Mesendoderm (in vitro differentiated cells): ENCODE results near the gene SOX18.
"Not testable (repeated sequence)": the region's sequence is repeated elsewhere in the genome, so short reads cannot be mapped to it uniquely, and the experiment has no call there.

Experiments
- DNase-seq: peaks from one replicate; pipeline ENCODE4 v3.0.0; 2013
- H2AK5ac ChIP-seq: 2 replicates; pipeline ENCODE4 v1.6.1; 2013; ENCODE audit warnings: low read length, inconsistent platforms
- H2BK120ac ChIP-seq: 2 replicates; pipeline ENCODE4 v1.6.1; 2013; ENCODE audit warnings: low read depth, mild to moderate bottlenecking, low read length, moderate library complexity, mixed read lengths
- H2BK15ac ChIP-seq: replicated peaks from 2 replicates; pipeline ENCODE4 v1.6.1; 2013; ENCODE audit warnings: low read depth, mild to moderate bottlenecking, moderate library complexity
- H2BK5ac ChIP-seq: 2 replicates; pipeline ENCODE4 v1.6.1; 2013; ENCODE audit warnings: low read length, inconsistent platforms
- H3K18ac ChIP-seq: 2 replicates; pipeline ENCODE4 v1.6.1; 2013; ENCODE audit warnings: mild to moderate bottlenecking, low read length, mixed read lengths
- H3K23ac ChIP-seq: one replicate; pipeline ENCODE4 v1.6.1; 2013; ENCODE audit warnings: low read length
- H3K27ac ChIP-seq: 2 replicates; pipeline ENCODE4 v1.5.1; 2013; ENCODE audit warnings: low read depth, mild to moderate bottlenecking, inconsistent platforms, low read length, moderate library complexity
- H3K27me3 ChIP-seq: 2 replicates; pipeline ENCODE4 v1.6.1; 2013; ENCODE audit warnings: low read length, control low read depth, mild to moderate bottlenecking, inconsistent platforms; ENCODE audit not compliant: insufficient read depth, poor library complexity
- H3K36me3 ChIP-seq: 2 replicates; pipeline ENCODE4 v1.6.1; 2013; ENCODE audit warnings: low read length, inconsistent platforms; ENCODE audit not compliant: control insufficient read depth, insufficient read depth
- H3K4ac ChIP-seq: one replicate; pipeline ENCODE4 v1.6.1; 2013; ENCODE audit warnings: low read depth, mild to moderate bottlenecking, low read length, moderate library complexity
- H3K4me1 ChIP-seq: 2 replicates; pipeline ENCODE4 v1.6.1; 2013; ENCODE audit warnings: low read depth, low read length, inconsistent platforms; ENCODE audit not compliant: control insufficient read depth
- H3K4me2 ChIP-seq: 2 replicates; pipeline ENCODE4 v1.6.1; 2013; ENCODE audit warnings: low read length
- H3K4me3 ChIP-seq: 2 replicates; pipeline ENCODE4 v1.5.1; 2013; ENCODE audit warnings: mild to moderate bottlenecking, low read length
- H3K56ac ChIP-seq: one replicate; pipeline ENCODE4 v1.6.1; 2013; ENCODE audit warnings: low read length
- H3K79me1 ChIP-seq: 2 replicates; pipeline ENCODE4 v1.6.1; 2013; ENCODE audit warnings: low read length, inconsistent platforms
- H3K79me2 ChIP-seq: 2 replicates; pipeline ENCODE4 v1.6.1; 2013; ENCODE audit warnings: mild to moderate bottlenecking, low read length; ENCODE audit not compliant: control insufficient read depth, insufficient read depth
- H3K9ac ChIP-seq: 2 replicates; pipeline ENCODE4 v1.6.1; 2013; ENCODE audit warnings: low read length, inconsistent platforms
- H4K5ac ChIP-seq: one replicate; pipeline ENCODE4 v1.6.1; 2013; ENCODE audit warnings: low read length
- H4K8ac ChIP-seq: one replicate; pipeline ENCODE4 v1.6.1; 2013; ENCODE audit warnings: low read depth, mild to moderate bottlenecking, control low read depth, low read length, moderate library complexity
- WGBS: extraction: QIAGEN DNeasy Blood & Tissue Kit; methylation state at CpG from one replicate; pipeline ENCODE4 v1.1.7; 2013; ENCODE audit warnings: low lambda C conversion rate, missing lambda C conversion rate; ENCODE audit not compliant: insufficient coverage; ENCODE audit errors: extremely low coverage; 5-methylcytosine and 5-hydroxymethylcytosine counted together

Gene SOX18

GRCh38 chr20:64087226-64087825 is 37.9 kb upstream of the SOX18 start:
- WGBS, result no CpG with 5 or more reads among the region's 36 CpGs
- not testable (repeated sequence) for H3K4ac ChIP-seq, H3K18ac ChIP-seq

GRCh38 chr20:64086801-64087200 is 37.4 kb upstream of the SOX18 start:
- Histone ChIP-seq H3K79me1 (no peaks in the 10 kb centered on the region), H3K18ac (no peak overlapping the region), H3K27ac (no peak overlapping the region), H2AK5ac (no peak overlapping the region), H3K4ac (no peak overlapping the region), H3K27me3 (peaks cover 19% of the 10 kb centered on the region), H4K8ac (no peak overlapping the region), H3K4me1 (no peaks in the 10 kb centered on the region), H3K4me3 (no peak overlapping the region), H2BK5ac (no peak overlapping the region), H3K56ac (no peak overlapping the region), H3K9ac (no peak overlapping the region), H4K5ac (no peak overlapping the region), H3K4me2 (no peak overlapping the region), H2BK15ac (no peak overlapping the region), H2BK120ac (no peak overlapping the region), H3K36me3 (no peaks in the 10 kb centered on the region), H3K79me2 (no peaks in the 10 kb centered on the region), H3K23ac (no peak overlapping the region)
- DNase-seq, result no peak
- no CpG with 5 or more reads among the region's 11 CpGs for WGBS

More at GRCh38 chr20:64087226-64087825, 37.9 kb upstream of the SOX18 start:
- H4K5ac ChIP-seq, H3K9ac ChIP-seq, H3K79me2 ChIP-seq, H2BK5ac ChIP-seq, H3K56ac ChIP-seq, H3K4me3 ChIP-seq, H3K23ac ChIP-seq, H2BK120ac ChIP-seq, DNase-seq, H2BK15ac ChIP-seq, H3K79me1 ChIP-seq, H3K27ac ChIP-seq, H3K4me2 ChIP-seq, H3K4me1 ChIP-seq, H3K36me3 ChIP-seq, H2AK5ac ChIP-seq, H4K8ac ChIP-seq: not testable (repeated sequence)
- peaks cover 19% of the 10 kb centered on the region for H3K27me3 ChIP-seq

- Histone ChIP-seq H3K56ac (no peak overlapping the region), H3K36me3 (no peaks in the 10 kb centered on the region), H2BK120ac (no peak overlapping the region), H3K23ac (no peak overlapping the region), H4K5ac (no peak overlapping the region), H3K4me3 (no peak overlapping the region), H3K79me2 (no peaks in the 10 kb centered on the region), H3K27ac (no peak overlapping the region), H2BK15ac (no peak overlapping the region), H4K8ac (no peak overlapping the region), H2AK5ac (no peak overlapping the region), H3K79me1 (no peaks in the 10 kb centered on the region), H3K4me2 (no peak overlapping the region), H3K18ac (no peak overlapping the region), H2BK5ac (no peak overlapping the region), H3K27me3 (peaks cover 19% of the 10 kb centered on the region), H3K9ac (no peak overlapping the region), H3K4me1 (no peaks in the 10 kb centered on the region), H3K4ac (no peak overlapping the region)
- no CpG with 5 or more reads among the region's 23 CpGs for WGBS
- DNase-seq, result peak; percentile 80
Measured at GRCh38 chr20:64084685-64085152, 35.3 kb upstream of the SOX18 start.

- H2BK120ac ChIP-seq, result no peak within 1 kb of the TSS
- H3K18ac ChIP-seq, result no peak within 1 kb of the TSS
- H3K27ac ChIP-seq, result no peak within 1 kb of the TSS
- no CpG with 5 or more reads among the region's 86 CpGs for WGBS
- H3K79me2 ChIP-seq, result no peaks in the 10 kb centered on the region
- H4K8ac ChIP-seq, result no peak within 1 kb of the TSS
- no peak within 1 kb of the TSS for H2AK5ac ChIP-seq
- DNase-seq, result no peak
- peak within 1 kb of the TSS; percentile 84 for H3K4me2 ChIP-seq
- no peaks in the 10 kb centered on the region for H3K79me1 ChIP-seq
- peak within 1 kb of the TSS; percentile 72 for H3K9ac ChIP-seq
- H3K4me1 ChIP-seq, result no peaks in the 10 kb centered on the region
- H3K4me3 ChIP-seq, result peak within 1 kb of the TSS; percentile 25
- no peak within 1 kb of the TSS for H4K5ac ChIP-seq
- no peaks in the 10 kb centered on the region for H3K36me3 ChIP-seq
- H3K56ac ChIP-seq, result peak within 1 kb of the TSS; percentile 88
- peaks cover 19% of the 10 kb centered on the region for H3K27me3 ChIP-seq
- no peak within 1 kb of the TSS for H2BK5ac ChIP-seq
- H3K4ac ChIP-seq, result no peak within 1 kb of the TSS
- no peak within 1 kb of the TSS for H2BK15ac ChIP-seq
- H3K23ac ChIP-seq, result peak within 1 kb of the TSS; percentile 24
Measured at GRCh38 chr20:64083804-64084684, 34.6 kb upstream of the SOX18 start, which contains the start of gene LKAAEAR1. TSS of gene LKAAEAR1 (minus strand) at chr20:64084398. CDS start at chr20:64084219, 179 bp downstream.

- no peaks in the 10 kb centered on the region for H3K4me1 ChIP-seq
- no peak overlapping the region for H3K27ac ChIP-seq
- no peaks in the 10 kb centered on the region for H3K36me3 ChIP-seq
- H3K18ac ChIP-seq, result no peak overlapping the region
- no peak overlapping the region for H4K5ac ChIP-seq
- peak overlapping the region; percentile 25 for H3K4me3 ChIP-seq
- no peak overlapping the region for H3K4ac ChIP-seq
- peak overlapping the region; percentile 72 for H3K9ac ChIP-seq
- H2BK120ac ChIP-seq, result no peak overlapping the region
- no peak overlapping the region for H2BK5ac ChIP-seq
- H3K56ac ChIP-seq, result peak overlapping the region; percentile 88
- H2AK5ac ChIP-seq, result no peak overlapping the region
- peak overlapping the region; percentile 84 for H3K4me2 ChIP-seq
- H3K79me1 ChIP-seq, result no peaks in the 10 kb centered on the region
- DNase-seq, result peak; percentile 81
- no CpG with 5 or more reads among the region's 52 CpGs for WGBS
- H4K8ac ChIP-seq, result no peak overlapping the region
- peaks cover 19% of the 10 kb centered on the region for H3K27me3 ChIP-seq
- no peaks in the 10 kb centered on the region for H3K79me2 ChIP-seq
- no peak overlapping the region for H3K23ac ChIP-seq
- no peak overlapping the region for H2BK15ac ChIP-seq
Measured at GRCh38 chr20:64083378-64083803, 34.0 kb upstream of the SOX18 start.
